HEK293 (cell line): ENCODE results near the gene SRP9.

Experiments used
- ELK4 ChIP-seq: IDR thresholded peaks from 2 replicates; pipeline ENCODE4 v1.6.1; 2011; ENCODE audit warnings: mild to moderate bottlenecking, low read depth, low read length, borderline replicate concordance
- GLI4 ChIP-seq: fragments of 450-650 bp; formaldehyde crosslinking; IDR thresholded peaks from 2 replicates; pipeline ENCODE4 v1.5.1; 2016; ENCODE audit warnings: missing biosample characterization, missing genetic modification characterization
- KLF10 ChIP-seq: fragments of 450-650 bp; IDR thresholded peaks from 2 replicates; pipeline ENCODE4 v1.5.1; 2018; ENCODE audit warnings: missing biosample characterization, mild to moderate bottlenecking, missing genetic modification characterization
- PATZ1 ChIP-seq: fragments of 450-650 bp; formaldehyde crosslinking; IDR thresholded peaks from 2 replicates; pipeline ENCODE4 v1.5.1; 2016; ENCODE audit warnings: missing biosample characterization, missing genetic modification characterization
- PRDM2 ChIP-seq: fragments of 450-650 bp; formaldehyde crosslinking; IDR thresholded peaks from 2 replicates; pipeline ENCODE4 v1.5.1; 2016; ENCODE audit warnings: missing biosample characterization, missing genetic modification characterization, borderline replicate concordance
- RBAK ChIP-seq: fragments of 450-650 bp; formaldehyde crosslinking; IDR thresholded peaks from 2 replicates; pipeline ENCODE4 v1.5.1; 2016; ENCODE audit warnings: missing biosample characterization, missing genetic modification characterization
- SETDB1 ChIP-seq: IDR thresholded peaks from one replicate; pipeline ENCODE4 v1.6.1; 2017; ENCODE audit warnings: mild to moderate bottlenecking, low read length, moderate library complexity, mixed read lengths; ENCODE audit not compliant: insufficient read length
- SP3 ChIP-seq: fragments of 450-650 bp; formaldehyde crosslinking; IDR thresholded peaks from 2 replicates; pipeline ENCODE4 v1.5.1; 2016; ENCODE audit warnings: missing biosample characterization, missing genetic modification characterization
- SP7 ChIP-seq: fragments of 450-650 bp; formaldehyde crosslinking; IDR thresholded peaks from 2 replicates; pipeline ENCODE4 v1.5.1; 2016; ENCODE audit warnings: missing biosample characterization, missing genetic modification characterization
- TCF7L2 ChIP-seq: IDR thresholded peaks from 2 replicates; pipeline ENCODE4 v1.6.1; 2011; ENCODE audit warnings: low read depth, mild to moderate bottlenecking, inconsistent platforms, low read length, moderate library complexity, borderline replicate concordance
- WT1 ChIP-seq: fragments of 450-650 bp; formaldehyde crosslinking; IDR thresholded peaks from 2 replicates; pipeline ENCODE4 v1.5.1; 2016; ENCODE audit warnings: missing biosample characterization, missing genetic modification characterization
- ZBTB11 ChIP-seq: fragments of 450-650 bp; formaldehyde crosslinking; conservative IDR thresholded peaks from 2 replicates; pipeline ENCODE4 v1.5.1; 2016; ENCODE audit warnings: low read depth, missing biosample characterization, missing genetic modification characterization
- ZBTB48 ChIP-seq: fragments of 450-650 bp; formaldehyde crosslinking; IDR thresholded peaks from 2 replicates; pipeline ENCODE4 v1.5.1; 2016; ENCODE audit warnings: missing biosample characterization, missing genetic modification characterization
- ZNF114 ChIP-seq: fragments of 450-650 bp; formaldehyde crosslinking; IDR thresholded peaks from 2 replicates; pipeline ENCODE4 v1.5.0; 2017; ENCODE audit warnings: missing biosample characterization, missing genetic modification characterization
- ZNF157 ChIP-seq: fragments of 450-650 bp; formaldehyde crosslinking; IDR thresholded peaks from 2 replicates; pipeline ENCODE4 v1.5.1; 2016; ENCODE audit warnings: missing biosample characterization, missing genetic modification characterization
- ZNF175 ChIP-seq: fragments of 450-650 bp; formaldehyde crosslinking; IDR thresholded peaks from 2 replicates; pipeline ENCODE4 v1.5.1; 2016; ENCODE audit warnings: missing biosample characterization, missing genetic modification characterization
- ZNF184 ChIP-seq: fragments of 450-650 bp; IDR thresholded peaks from 2 replicates; pipeline ENCODE4 v1.5.1; 2018; ENCODE audit warnings: missing biosample characterization, mild to moderate bottlenecking, missing genetic modification characterization
- ZNF202 ChIP-seq: fragments of 450-650 bp; formaldehyde crosslinking; IDR thresholded peaks from 2 replicates; pipeline ENCODE4 v1.5.1; 2016; ENCODE audit warnings: missing biosample characterization, missing genetic modification characterization, borderline replicate concordance
- ZNF248 ChIP-seq: fragments of 450-650 bp; formaldehyde crosslinking; IDR thresholded peaks from 2 replicates; pipeline ENCODE4 v1.5.1; 2017; ENCODE audit warnings: missing biosample characterization, missing genetic modification characterization
- ZNF362 ChIP-seq: fragments of 450-650 bp; formaldehyde crosslinking; IDR thresholded peaks from 2 replicates; pipeline ENCODE4 v1.5.1; 2016; ENCODE audit warnings: missing biosample characterization, missing genetic modification characterization
- ZNF560 ChIP-seq: fragments of 450-650 bp; formaldehyde crosslinking; IDR thresholded peaks from 2 replicates; pipeline ENCODE4 v1.5.1; 2017; ENCODE audit warnings: missing biosample characterization, missing genetic modification characterization, borderline replicate concordance
- ZNF600 ChIP-seq: fragments of 450-650 bp; formaldehyde crosslinking; IDR thresholded peaks from 2 replicates; pipeline ENCODE4 v1.5.1; 2016; ENCODE audit warnings: missing biosample characterization, missing genetic modification characterization
- ZNF639 ChIP-seq: fragments of 450-650 bp; formaldehyde crosslinking; IDR thresholded peaks from 2 replicates; pipeline ENCODE4 v1.5.1; 2016; ENCODE audit warnings: missing biosample characterization, missing genetic modification characterization
- ZNF677 ChIP-seq: fragments of 450-650 bp; IDR thresholded peaks from 2 replicates; pipeline ENCODE4 v1.5.0; 2018; ENCODE audit warnings: missing biosample characterization, mild to moderate bottlenecking, missing genetic modification characterization, moderate library complexity
- ZNF747 ChIP-seq: fragments of 450-650 bp; formaldehyde crosslinking; IDR thresholded peaks from 2 replicates; pipeline ENCODE4 v1.5.1; 2016; ENCODE audit warnings: missing biosample characterization, missing genetic modification characterization
- ZNF843 ChIP-seq: fragments of 450-650 bp; formaldehyde crosslinking; IDR thresholded peaks from 2 replicates; pipeline ENCODE4 v1.5.1; 2016; ENCODE audit warnings: missing biosample characterization, missing genetic modification characterization
- ZSCAN23 ChIP-seq: fragments of 450-650 bp; formaldehyde crosslinking; IDR thresholded peaks from 2 replicates; pipeline ENCODE4 v1.5.1; 2016; ENCODE audit warnings: missing biosample characterization, missing genetic modification characterization

Gene SRP9

GRCh38 chr1:225762444-225762843 lies 15.2 kb upstream of the SRP9 start (continued):
- peak; percentile 55 for TF ChIP-seq ZNF600 (tag by site-specific recombination)
- no peak for TF ChIP-seq ZSCAN23 (tag by site-specific recombination)
- no peak for TF ChIP-seq ZNF175 (tag by site-specific recombination)
- TF ChIP-seq ZNF114 (tag by site-specific recombination) = no peak
- TF ChIP-seq ZNF560 (tag by site-specific recombination) = no peak
- TF ChIP-seq ZNF639 (tag by site-specific recombination) = no peak; the same call in 1 of the 2 replicates
- TF ChIP-seq WT1 = no peak
- 0 out of 2 replicates have a peak, but pooled peaks have one; percentile 34 for TF ChIP-seq ZNF843 (tag by site-specific recombination)
- no peak for TF ChIP-seq ZNF677 (tag by site-specific recombination)
- TF ChIP-seq KLF10 = no peak
- TF ChIP-seq ZNF202 (tag by site-specific recombination) = no peak
- TF ChIP-seq SP7 (tag by site-specific recombination) = no peak
- TF ChIP-seq ZNF747 (tag by site-specific recombination) = no peak
- no peak for TF ChIP-seq RBAK (tag by site-specific recombination)
- peak; percentile 37; the same call in 1 of the 2 replicates for TF ChIP-seq ZBTB48
- no peak for TF ChIP-seq TCF7L2
- TF ChIP-seq SP3 (tag by site-specific recombination) = no peak
- no peak for TF ChIP-seq ZNF248 (tag by site-specific recombination)
- TF ChIP-seq ZNF184 (tag by site-specific recombination) = no peak
- TF ChIP-seq PRDM2 (tag by site-specific recombination) = no peak
- no peak for TF ChIP-seq GLI4 (tag by site-specific recombination)
- no peak for TF ChIP-seq ZNF157 (tag by site-specific recombination)
- TF ChIP-seq SETDB1 = no peak
- TF ChIP-seq PATZ1 (tag by site-specific recombination) = peak; percentile 50
- TF ChIP-seq ZNF362 = no peak
- TF ChIP-seq ELK4 = no peak
- no peak for TF ChIP-seq ZBTB11 (tag by site-specific recombination)
